HEK293T (cell line): ENCODE data around the gene RERG.

Source experiments
- CTCF ChIA-PET: fragments of 350-600 bp; formaldehyde crosslinking; extraction: SDS; loops from one replicate; lab custom pipeline; 2021; ENCODE audit warnings: antibody characterized with exemption, inconsistent platforms; lab: Yijun Ruan, JAX
- POLR2A ChIA-PET: fragments of 350-600 bp; formaldehyde crosslinking; extraction: SDS; loops from one replicate; lab custom pipeline; 2020; ENCODE audit warnings: antibody characterized with exemption, inconsistent platforms; lab: Yijun Ruan, JAX
- DNase-seq: peaks from one replicate; pipeline ENCODE4 v3.0.0; 2012; ENCODE audit warnings: mixed read lengths; ENCODE audit errors: extremely low spot score
- ARNT ChIP-seq: fragments of 450-650 bp; IDR thresholded peaks from 2 replicates; pipeline ENCODE4 v1.6.1; 2017; ENCODE audit warnings: mild to moderate bottlenecking
- BHLHE40 ChIP-seq: fragments of 450-650 bp; IDR thresholded peaks from 2 replicates; pipeline ENCODE4 v1.6.1; 2016; ENCODE audit warnings: mild to moderate bottlenecking, moderate library complexity, borderline replicate concordance
- CTBP1 ChIP-seq: fragments of 450-650 bp; IDR thresholded peaks from 2 replicates; pipeline ENCODE4 v1.6.1; 2016; ENCODE audit warnings: borderline replicate concordance
- ELF4 ChIP-seq: fragments of 450-650 bp; IDR thresholded peaks from 2 replicates; pipeline ENCODE4 v1.6.1; 2017; ENCODE audit warnings: antibody characterized with exemption
- FOXA1 ChIP-seq: fragments of 450-650 bp; IDR thresholded peaks from 2 replicates; pipeline ENCODE4 v1.6.1; 2016; ENCODE audit warnings: mild to moderate bottlenecking
- FOXK2 ChIP-seq: fragments of 450-650 bp; IDR thresholded peaks from 2 replicates; pipeline ENCODE4 v1.6.1; 2016; ENCODE audit warnings: mild to moderate bottlenecking
- FOXM1 ChIP-seq: fragments of 450-650 bp; IDR thresholded peaks from 2 replicates; pipeline ENCODE4 v1.6.1; 2017; ENCODE audit warnings: mild to moderate bottlenecking, borderline replicate concordance
- HDGF ChIP-seq: fragments of 450-650 bp; IDR thresholded peaks from 2 replicates; pipeline ENCODE4 v1.6.1; 2017; ENCODE audit warnings: antibody characterized with exemption, borderline replicate concordance
- L3MBTL2 ChIP-seq: fragments of 450-650 bp; conservative IDR thresholded peaks from 2 replicates; pipeline ENCODE4 v1.6.1; 2016; ENCODE audit warnings: mild to moderate bottlenecking
- LEF1 ChIP-seq: fragments of 450-650 bp; IDR thresholded peaks from 2 replicates; pipeline ENCODE4 v1.6.1; 2017; ENCODE audit warnings: mild to moderate bottlenecking, borderline replicate concordance
- NFRKB ChIP-seq: fragments of 450-650 bp; IDR thresholded peaks from 2 replicates; pipeline ENCODE4 v1.6.1; 2016; ENCODE audit warnings: mild to moderate bottlenecking, moderate library complexity
- SP1 ChIP-seq: fragments of 450-650 bp; IDR thresholded peaks from 2 replicates; pipeline ENCODE4 v1.6.1; 2017
- SUZ12 ChIP-seq: fragments of 450-650 bp; IDR thresholded peaks from 2 replicates; pipeline ENCODE4 v1.6.1; 2016; ENCODE audit warnings: mild to moderate bottlenecking
- TARDBP ChIP-seq: fragments of 450-650 bp; IDR thresholded peaks from 2 replicates; pipeline ENCODE4 v1.6.1; 2016
- ZNF384 ChIP-seq: fragments of 450-650 bp; IDR thresholded peaks from 2 replicates; pipeline ENCODE4 v1.6.1; 2016
- TF ChIP-seq, protein P1 (sequence below): fragments of 450-650 bp; IDR thresholded peaks from 2 replicates; pipeline ENCODE4 v1.6.1; 2016

The RERG gene

DNA sequence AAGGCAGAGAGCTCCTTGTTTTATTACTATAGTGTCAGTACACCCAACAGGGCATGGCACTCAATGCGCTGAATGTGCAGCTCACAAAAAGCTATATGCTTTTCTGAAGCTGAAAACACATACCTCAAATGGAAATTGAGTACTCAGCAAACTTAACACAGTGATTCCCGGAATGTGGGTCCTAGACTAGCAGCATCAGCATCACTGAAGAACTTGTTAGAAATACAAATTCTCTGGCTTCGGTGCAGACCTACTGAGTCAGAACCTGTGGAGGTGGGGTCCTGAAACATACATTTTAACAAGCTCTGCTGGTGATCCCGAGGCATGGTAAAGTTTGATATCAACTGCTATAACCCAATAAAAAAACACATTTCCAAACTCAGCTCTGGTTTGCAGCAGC, 14.9 kb downstream of the RERG start:
- DNase-seq: no peak
- POLR2A ChIA-PET: interaction anchor here (1.0 kb wide), 1 partner anchor 31 kb away, joined by 3 read pairs; no protein-coding TSS in a partner anchor
- CTCF ChIA-PET: interaction anchor here (0.7 to 1.3 kb wide), 3 partner anchors 14 to 304 kb away, joined by 3 to 5 read pairs (median 3); no protein-coding TSS in a partner anchor
- TF ChIP-seq LEF1 (no peak), TARDBP (no peak), L3MBTL2 (no peak)
- TF ChIP-seq, protein P1, sequence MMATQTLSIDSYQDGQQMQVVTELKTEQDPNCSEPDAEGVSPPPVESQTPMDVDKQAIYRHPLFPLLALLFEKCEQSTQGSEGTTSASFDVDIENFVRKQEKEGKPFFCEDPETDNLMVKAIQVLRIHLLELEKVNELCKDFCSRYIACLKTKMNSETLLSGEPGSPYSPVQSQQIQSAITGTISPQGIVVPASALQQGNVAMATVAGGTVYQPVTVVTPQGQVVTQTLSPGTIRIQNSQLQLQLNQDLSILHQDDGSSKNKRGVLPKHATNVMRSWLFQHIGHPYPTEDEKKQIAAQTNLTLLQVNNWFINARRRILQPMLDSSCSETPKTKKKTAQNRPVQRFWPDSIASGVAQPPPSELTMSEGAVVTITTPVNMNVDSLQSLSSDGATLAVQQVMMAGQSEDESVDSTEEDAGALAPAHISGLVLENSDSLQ: no peak

DNA sequence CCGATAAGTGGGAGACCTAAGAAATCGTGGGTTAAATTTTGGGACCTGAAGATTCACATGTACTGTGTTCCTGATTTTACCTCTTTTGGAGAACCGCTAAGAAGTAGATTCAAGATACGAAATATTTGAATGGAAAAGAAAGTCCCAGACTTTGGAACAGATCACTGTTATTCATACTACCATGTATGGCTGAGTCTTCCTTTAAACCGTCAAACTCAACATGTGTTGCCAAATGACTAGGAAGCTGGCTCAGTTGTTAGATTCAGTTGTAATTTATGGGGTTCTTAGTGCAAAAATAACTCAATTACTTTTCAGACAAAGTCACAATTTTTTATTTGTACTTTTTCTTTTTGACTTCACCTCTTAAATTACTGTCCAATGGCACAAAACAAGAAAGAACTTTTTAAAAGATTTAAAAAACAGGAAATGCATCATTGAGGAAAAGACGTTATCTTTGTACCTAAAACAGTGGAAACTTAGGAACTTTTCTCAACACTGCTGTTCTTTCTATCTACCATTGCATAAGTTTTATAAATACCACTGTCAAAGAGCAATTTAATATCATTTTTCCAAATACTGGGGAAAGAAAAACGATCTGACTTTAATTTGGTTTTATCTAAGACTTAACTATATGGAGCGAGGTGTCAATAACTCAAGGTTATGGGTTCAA, 15.7 kb downstream of the RERG start:
- POLR2A ChIA-PET: no interaction called here
- no peak for TF ChIP-seq ARNT
- TF ChIP-seq ELF4: no peak
- TF ChIP-seq, protein P1: no peak
- TF ChIP-seq NFRKB: no peak
- no peak for TF ChIP-seq FOXM1
- TF ChIP-seq LEF1: no peak
- no peak for TF ChIP-seq FOXK2
- TF ChIP-seq SP1: no peak
- TF ChIP-seq ZNF384: no peak
- no peak for TF ChIP-seq CTBP1
- no peak for TF ChIP-seq SUZ12
- CTCF ChIA-PET: interaction anchor here (1.3 kb wide), 1 partner anchor 15 kb away, joined by 5 read pairs; no protein-coding TSS in a partner anchor
- no peak for DNase-seq

DNA sequence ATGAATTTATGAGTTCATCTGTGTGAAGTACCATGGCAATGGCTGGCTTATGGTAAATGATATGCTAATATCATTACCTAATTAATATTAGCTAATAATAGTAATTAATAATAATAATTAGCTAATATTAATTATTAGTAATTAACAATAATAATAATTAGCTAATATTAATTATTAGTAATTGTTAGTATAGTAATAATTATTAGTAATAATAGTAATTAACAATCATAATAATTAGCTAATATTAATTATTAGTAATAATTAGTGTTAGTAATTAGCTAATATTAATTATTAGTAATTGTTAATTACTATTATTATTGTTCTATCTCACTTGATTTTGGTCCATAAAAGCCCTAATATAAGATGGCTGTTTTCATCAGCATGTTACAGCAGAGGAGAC, 19.8 kb downstream of the RERG start:
- no peak for DNase-seq
- ChIA-PET CTCF (no interaction called here), POLR2A (no interaction called here)
- TF ChIP-seq FOXM1 (no peak), ZNF384 (no peak), LEF1 (no peak), ELF4 (no peak), FOXK2 (no peak), L3MBTL2 (no peak), HDGF (no peak), FOXA1 (no peak)
- TF ChIP-seq, protein P1: no peak

DNA sequence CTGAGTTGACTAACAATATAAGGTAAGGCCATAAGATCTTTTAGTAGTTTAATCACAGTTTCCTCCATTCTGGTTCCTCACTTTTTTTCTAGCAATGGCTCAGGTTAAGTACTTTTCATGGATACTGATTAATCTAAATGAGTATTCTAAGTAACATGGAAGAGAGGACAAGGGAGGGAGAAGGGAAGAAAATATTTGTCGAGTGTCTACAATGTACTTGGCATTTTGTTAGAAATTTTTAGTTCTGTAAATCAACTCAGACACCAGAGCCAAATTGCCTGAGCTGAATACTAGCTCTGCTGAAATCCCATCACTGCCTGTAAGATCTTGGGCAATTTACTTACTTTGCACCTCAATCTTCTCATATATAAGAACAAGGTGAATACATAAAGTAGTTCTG, 20.2 kb downstream of the RERG start:
- no peak for DNase-seq
- POLR2A ChIA-PET: no interaction called here
- CTCF ChIA-PET: no interaction called here
- TF ChIP-seq SP1 (no peak), TARDBP (no peak), ZNF384 (no peak), SUZ12 (no peak), ELF4 (no peak)

DNA sequence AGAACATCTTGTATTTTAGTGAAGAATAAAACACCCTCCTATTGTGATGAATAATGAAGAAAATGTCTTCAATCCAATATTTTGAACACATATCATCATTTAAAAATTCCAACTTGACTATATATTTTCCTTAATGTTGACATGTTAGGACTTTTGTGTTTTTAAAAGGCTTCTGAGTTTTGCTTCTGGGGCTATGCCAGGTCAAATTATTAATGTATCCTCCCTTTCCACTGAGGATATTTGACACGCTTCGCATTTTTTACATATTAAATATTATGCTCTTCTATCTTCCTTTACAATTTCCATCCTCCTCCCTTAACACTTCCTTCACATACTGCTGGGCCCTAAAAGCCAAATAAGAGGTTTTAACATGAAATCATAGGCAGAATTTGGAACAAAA, 20.6 kb downstream of the RERG start:
- no peak for DNase-seq
- ChIA-PET CTCF (no interaction called here), POLR2A (no interaction called here)
- TF ChIP-seq SP1 (no peak), ARNT (no peak), LEF1 (no peak), ZNF384 (no peak), NFRKB (no peak), BHLHE40 (no peak), TARDBP (no peak), FOXM1 (no peak), L3MBTL2 (no peak), ELF4 (no peak), FOXK2 (no peak), FOXA1 (no peak), SUZ12 (no peak), CTBP1 (no peak), HDGF (no peak)
- TF ChIP-seq, protein P1: no peak

DNA sequence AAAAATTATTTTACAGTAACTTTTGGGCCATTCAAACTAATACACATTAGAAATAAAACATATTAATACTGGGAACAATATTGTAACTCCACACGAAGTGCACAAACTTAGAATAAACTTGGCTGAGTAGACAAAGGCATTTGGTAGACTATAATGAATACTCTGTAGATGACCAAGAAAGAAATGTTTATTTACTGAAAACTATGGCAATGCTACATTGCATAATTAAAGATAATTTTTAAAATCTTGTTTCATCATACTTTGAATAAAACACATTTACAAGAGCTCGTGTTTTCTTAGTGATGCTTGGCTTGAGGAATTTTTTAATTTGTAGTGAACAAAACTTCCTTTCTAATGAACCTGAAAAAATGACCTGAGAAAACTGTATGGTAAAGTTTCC, 21.3 kb downstream of the RERG start:
- CTCF ChIA-PET: no interaction called here
- POLR2A ChIA-PET: no interaction called here
- DNase-seq: no peak
- no peak for TF ChIP-seq CTBP1
- no peak for TF ChIP-seq FOXK2
- no peak for TF ChIP-seq TARDBP
- TF ChIP-seq FOXA1: no peak
- TF ChIP-seq FOXM1: no peak
- no peak for TF ChIP-seq L3MBTL2
- TF ChIP-seq SUZ12: no peak
- TF ChIP-seq ELF4: no peak
- TF ChIP-seq ARNT: no peak
- TF ChIP-seq NFRKB: no peak
- no peak for TF ChIP-seq ZNF384
- TF ChIP-seq, protein P1: no peak
- no peak for TF ChIP-seq SP1
- no peak for TF ChIP-seq HDGF
- TF ChIP-seq LEF1: no peak
- no peak for TF ChIP-seq BHLHE40
